Activated naive CD4-positive, alpha-beta T cell treated with anti-CD3 and anti-CD28 coated beads, Interleukin-2, amount 50 U/mL, for 72 hours (primary cell): ENCODE results near the gene SPARCL1. TPM values are rescaled to one million over a fixed set of nuclear protein-coding genes. Genes with fewer than 3 reads are reported as not detected.
A peak's percentile ranks its signal among the peaks of the same experiment; 100 is the strongest.

Source experiments
- ATAC-seq, 2 donors: fragments of 150-1000 bp; cut with Tn5 transposase; 2 replicates each; pipeline ENCODE4 v1.10.0; 2021; ENCODE audit warnings: mild to moderate bottlenecking in 2 of 2, moderate library complexity in 2 of 2
- DNase-seq, 2 donors: peaks; one replicate each; pipeline ENCODE4 v3.0.0; 2021 to 2022; ENCODE audit warnings: low spot score in 2 of 2
- H3K27ac Mint-ChIP-seq, 2 donors: one replicate each; pipeline ENCODE4 v1.8.0; 2022; ENCODE audit warnings: mild to moderate bottlenecking in 2 of 2, mixed read lengths in 2 of 2
- H3K36me3 Mint-ChIP-seq, 2 donors: one replicate each; pipeline ENCODE4 v1.8.0; 2022; ENCODE audit warnings: mixed read lengths in 2 of 2
- H3K9me3 Mint-ChIP-seq, 2 donors: one replicate each; pipeline ENCODE4 v1.8.0; 2022; ENCODE audit warnings: mixed read lengths in 2 of 2
- total RNA-seq, 2 donors: library from RNA; stranded (reverse); gene quantifications; one replicate each; pipeline ENCODE4 v1.2.3, GENCODE V29; 2022

SPARCL1 gene
- total RNA-seq, 2 donors from 2014 or later: not detected

- H3K36me3 Mint-ChIP-seq: no peaks in the 10 kb centered on the region
- no peak overlapping the region for H3K27ac Mint-ChIP-seq
- DNase-seq: no peak
- no peaks in the 10 kb centered on the region for H3K9me3 Mint-ChIP-seq
- no peak for ATAC-seq
These were observed 14.8 kb upstream of the SPARCL1 start for GRCh38 chr4:87543835-87544461.

GRCh38 chr4:87542734-87543312 is 13.6 kb upstream of the SPARCL1 start:
- Mint-ChIP-seq H3K27ac (peak overlapping the region in 1 of 2 donors; percentile 65), H3K36me3 (no peaks in the 10 kb centered on the region), H3K9me3 (no peaks in the 10 kb centered on the region)
- ATAC-seq (no peak), DNase-seq (no peak)

- DNase-seq (no peak), ATAC-seq (no peak)
- Mint-ChIP-seq H3K36me3 (no peaks in the 10 kb centered on the region), H3K27ac (no peak overlapping the region), H3K9me3 (no peaks in the 10 kb centered on the region)
These were observed 13.0 kb upstream of the SPARCL1 start for GRCh38 chr4:87541956-87542709.

GRCh38 chr4:87541521-87541920 is 12.3 kb upstream of the SPARCL1 start:
- Mint-ChIP-seq H3K36me3 (no peaks in the 10 kb centered on the region), H3K9me3 (no peaks in the 10 kb centered on the region), H3K27ac (no peak overlapping the region)
- ATAC-seq: no peak
- no peak for DNase-seq

- no peak overlapping the region for H3K27ac Mint-ChIP-seq
These were observed 11.2 kb upstream of the SPARCL1 start for GRCh38 chr4:87540146-87541058.

GRCh38 chr4:87532907-87533306 is 3.7 kb upstream of the SPARCL1 start:
- H3K9me3 Mint-ChIP-seq: no peaks in the 10 kb centered on the region
- ATAC-seq (no peak), DNase-seq (no peak)
- no peaks in the 10 kb centered on the region for H3K36me3 Mint-ChIP-seq
- H3K27ac Mint-ChIP-seq: no peak overlapping the region

More at GRCh38 chr4:87540146-87541058, 11.2 kb upstream of the SPARCL1 start:
- H3K36me3 Mint-ChIP-seq: no peaks in the 10 kb centered on the region
- ATAC-seq (no peak), DNase-seq (no peak)
- no peaks in the 10 kb centered on the region for H3K9me3 Mint-ChIP-seq

GRCh38 chr4:87532109-87532508 is 2.9 kb upstream of the SPARCL1 start:
- Mint-ChIP-seq H3K9me3 (no peaks in the 10 kb centered on the region), H3K27ac (no peak overlapping the region), H3K36me3 (no peaks in the 10 kb centered on the region)
- no peak for ATAC-seq
- DNase-seq: no peak

- H3K27ac Mint-ChIP-seq: no peak overlapping the region
These were observed 2.4 kb upstream of the SPARCL1 start for GRCh38 chr4:87531621-87532020.

GRCh38 chr4:87530868-87531267 is 1.7 kb upstream of the SPARCL1 start:
- H3K27ac Mint-ChIP-seq: no peak overlapping the region
- ATAC-seq: no peak
- no peak for DNase-seq
- no peaks in the 10 kb centered on the region for H3K9me3 Mint-ChIP-seq
- H3K36me3 Mint-ChIP-seq: no peaks in the 10 kb centered on the region

More at GRCh38 chr4:87531621-87532020, 2.4 kb upstream of the SPARCL1 start:
- H3K9me3 Mint-ChIP-seq: no peaks in the 10 kb centered on the region
- H3K36me3 Mint-ChIP-seq: no peaks in the 10 kb centered on the region
- ATAC-seq: no peak
- no peak for DNase-seq

GRCh38 chr4:87530229-87530628 is 1.1 kb upstream of the SPARCL1 start:
- H3K36me3 Mint-ChIP-seq: no peaks in the 10 kb centered on the region
- no peaks in the 10 kb centered on the region for H3K9me3 Mint-ChIP-seq
- ATAC-seq (no peak), DNase-seq (no peak)
- H3K27ac Mint-ChIP-seq: no peak overlapping the region

GRCh38 chr4:87527431-87528220 is 1.6 kb downstream of the SPARCL1 start:
- ATAC-seq (no peak), DNase-seq (no peak)
- H3K9me3 Mint-ChIP-seq: peaks cover 3% of the 10 kb centered on the region in 2 donors
- H3K36me3 Mint-ChIP-seq: peaks cover 0 to 9% of the 10 kb centered on the region in 2 donors
- no peak overlapping the region for H3K27ac Mint-ChIP-seq

- ATAC-seq (no peak), DNase-seq (no peak)
- H3K36me3 Mint-ChIP-seq: peaks cover 0 to 9% of the 10 kb centered on the region in 2 donors
- H3K27ac Mint-ChIP-seq: no peak overlapping the region
- peaks cover 3% of the 10 kb centered on the region in 2 donors for H3K9me3 Mint-ChIP-seq
These were observed 3.4 kb downstream of the SPARCL1 start for GRCh38 chr4:87525636-87526295.

- no peak overlapping the region for H3K27ac Mint-ChIP-seq
- H3K36me3 Mint-ChIP-seq: peaks cover 0 to 9% of the 10 kb centered on the region in 2 donors
- DNase-seq (no peak), ATAC-seq (no peak)
- peaks cover 3% of the 10 kb centered on the region in 2 donors for H3K9me3 Mint-ChIP-seq
These were observed 4.7 kb downstream of the SPARCL1 start for GRCh38 chr4:87524456-87524855.

- H3K9me3 Mint-ChIP-seq: peaks cover 3% of the 10 kb centered on the region in 2 donors
- no peak for ATAC-seq
- peaks cover 0 to 9% of the 10 kb centered on the region in 2 donors for H3K36me3 Mint-ChIP-seq
- H3K27ac Mint-ChIP-seq: no peak overlapping the region
- DNase-seq: no peak
These were observed 5.9 kb downstream of the SPARCL1 start for GRCh38 chr4:87523307-87523706.

- DNase-seq (no peak), ATAC-seq (no peak)
- Mint-ChIP-seq H3K9me3 (peaks cover 3% of the 10 kb centered on the region in 2 donors), H3K27ac (no peak overlapping the region), H3K36me3 (peaks cover 0 to 9% of the 10 kb centered on the region in 2 donors)
These were observed 7.3 kb downstream of the SPARCL1 start for GRCh38 chr4:87521757-87522374.
